ENCODE measurements around the gene ISOC1. TPM values are rescaled to one million over a fixed set of nuclear protein-coding genes. Genes with fewer than 3 reads are reported as not detected.

Gene ISOC1
- total RNA-seq, 1 donor from 2014 or later: 25.9 TPM

GRCh38 chr5:129078247-129078646 is 16.3 kb upstream of the ISOC1 start:
- Mint-ChIP-seq H3K4me3 (no peak overlapping the region), H3K27ac (ENCODE audit: unreplicated experiment) (no peak overlapping the region), H3K4me1 (no peaks in the 10 kb centered on the region), H3K36me3 (ENCODE audit: low read depth) (no peaks in the 10 kb centered on the region), H3K9me3 (no peaks in the 10 kb centered on the region), H3K27me3 (ENCODE audit: low read depth) (no peaks in the 10 kb centered on the region)
- DNase-seq (ENCODE audit: low read depth, low spot score): no peak
- TF ChIP-seq, protein P1, sequence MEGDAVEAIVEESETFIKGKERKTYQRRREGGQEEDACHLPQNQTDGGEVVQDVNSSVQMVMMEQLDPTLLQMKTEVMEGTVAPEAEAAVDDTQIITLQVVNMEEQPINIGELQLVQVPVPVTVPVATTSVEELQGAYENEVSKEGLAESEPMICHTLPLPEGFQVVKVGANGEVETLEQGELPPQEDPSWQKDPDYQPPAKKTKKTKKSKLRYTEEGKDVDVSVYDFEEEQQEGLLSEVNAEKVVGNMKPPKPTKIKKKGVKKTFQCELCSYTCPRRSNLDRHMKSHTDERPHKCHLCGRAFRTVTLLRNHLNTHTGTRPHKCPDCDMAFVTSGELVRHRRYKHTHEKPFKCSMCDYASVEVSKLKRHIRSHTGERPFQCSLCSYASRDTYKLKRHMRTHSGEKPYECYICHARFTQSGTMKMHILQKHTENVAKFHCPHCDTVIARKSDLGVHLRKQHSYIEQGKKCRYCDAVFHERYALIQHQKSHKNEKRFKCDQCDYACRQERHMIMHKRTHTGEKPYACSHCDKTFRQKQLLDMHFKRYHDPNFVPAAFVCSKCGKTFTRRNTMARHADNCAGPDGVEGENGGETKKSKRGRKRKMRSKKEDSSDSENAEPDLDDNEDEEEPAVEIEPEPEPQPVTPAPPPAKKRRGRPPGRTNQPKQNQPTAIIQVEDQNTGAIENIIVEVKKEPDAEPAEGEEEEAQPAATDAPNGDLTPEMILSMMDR (conservative IDR thresholded peaks at IDR 0.05): no peak

DNA sequence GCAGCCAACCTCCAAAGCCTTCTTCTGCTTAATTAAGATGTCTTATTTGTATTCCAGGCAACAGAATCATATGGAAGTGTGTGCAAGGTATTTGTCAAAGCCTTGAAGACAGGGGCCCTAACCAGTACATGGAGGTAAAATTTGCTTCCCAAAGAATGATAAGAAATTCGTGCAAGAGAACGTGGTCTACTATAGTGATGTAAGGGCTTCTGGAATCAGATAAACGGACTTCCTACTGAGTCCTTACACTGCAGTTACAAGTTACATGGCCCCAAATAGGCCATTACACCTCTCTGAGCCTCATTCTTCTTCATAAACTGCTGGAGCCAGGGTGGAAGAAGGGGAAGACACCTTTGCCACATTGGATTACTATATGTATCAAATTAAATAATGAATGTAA is 15.9 kb upstream of the ISOC1 start:
- no peaks in the 10 kb centered on the region for H3K27me3 Mint-ChIP-seq (ENCODE audit: low read depth)
- no peaks in the 10 kb centered on the region for H3K9me3 Mint-ChIP-seq
- TF ChIP-seq, protein P1 (conservative IDR thresholded peaks at IDR 0.05): no peak
- no peaks in the 10 kb centered on the region for H3K36me3 Mint-ChIP-seq (ENCODE audit: low read depth)
- no peak overlapping the region for H3K27ac Mint-ChIP-seq (ENCODE audit: unreplicated experiment)
- H3K4me3 Mint-ChIP-seq: no peak overlapping the region
- H3K4me1 Mint-ChIP-seq: no peaks in the 10 kb centered on the region
- DNase-seq (ENCODE audit: low read depth, low spot score): no peak

GRCh38 chr5:129079496-129079895 is 15.1 kb upstream of the ISOC1 start:
- Mint-ChIP-seq H3K9me3 (no peaks in the 10 kb centered on the region), H3K36me3 (ENCODE audit: low read depth) (no peaks in the 10 kb centered on the region), H3K27ac (ENCODE audit: unreplicated experiment) (no peak overlapping the region), H3K4me3 (no peak overlapping the region), H3K27me3 (ENCODE audit: low read depth) (no peaks in the 10 kb centered on the region), H3K4me1 (no peaks in the 10 kb centered on the region)
- TF ChIP-seq, protein P1 (conservative IDR thresholded peaks at IDR 0.05): no peak
- no peak for DNase-seq (ENCODE audit: low read depth, low spot score)

- H3K36me3 Mint-ChIP-seq (ENCODE audit: low read depth): no peaks in the 10 kb centered on the region
- TF ChIP-seq, protein P1 (conservative IDR thresholded peaks at IDR 0.05): no peak
- no peak overlapping the region for H3K27ac Mint-ChIP-seq (ENCODE audit: unreplicated experiment)
- H3K9me3 Mint-ChIP-seq: no peaks in the 10 kb centered on the region
- no peaks in the 10 kb centered on the region for H3K4me1 Mint-ChIP-seq
- no peak overlapping the region for H3K4me3 Mint-ChIP-seq
- no peak for DNase-seq (ENCODE audit: low read depth, low spot score)
- H3K27me3 Mint-ChIP-seq (ENCODE audit: low read depth): peaks cover under 1% of the 10 kb centered on the region
Measured at GRCh38 chr5:129080766-129081165, 13.8 kb upstream of the ISOC1 start.

DNA sequence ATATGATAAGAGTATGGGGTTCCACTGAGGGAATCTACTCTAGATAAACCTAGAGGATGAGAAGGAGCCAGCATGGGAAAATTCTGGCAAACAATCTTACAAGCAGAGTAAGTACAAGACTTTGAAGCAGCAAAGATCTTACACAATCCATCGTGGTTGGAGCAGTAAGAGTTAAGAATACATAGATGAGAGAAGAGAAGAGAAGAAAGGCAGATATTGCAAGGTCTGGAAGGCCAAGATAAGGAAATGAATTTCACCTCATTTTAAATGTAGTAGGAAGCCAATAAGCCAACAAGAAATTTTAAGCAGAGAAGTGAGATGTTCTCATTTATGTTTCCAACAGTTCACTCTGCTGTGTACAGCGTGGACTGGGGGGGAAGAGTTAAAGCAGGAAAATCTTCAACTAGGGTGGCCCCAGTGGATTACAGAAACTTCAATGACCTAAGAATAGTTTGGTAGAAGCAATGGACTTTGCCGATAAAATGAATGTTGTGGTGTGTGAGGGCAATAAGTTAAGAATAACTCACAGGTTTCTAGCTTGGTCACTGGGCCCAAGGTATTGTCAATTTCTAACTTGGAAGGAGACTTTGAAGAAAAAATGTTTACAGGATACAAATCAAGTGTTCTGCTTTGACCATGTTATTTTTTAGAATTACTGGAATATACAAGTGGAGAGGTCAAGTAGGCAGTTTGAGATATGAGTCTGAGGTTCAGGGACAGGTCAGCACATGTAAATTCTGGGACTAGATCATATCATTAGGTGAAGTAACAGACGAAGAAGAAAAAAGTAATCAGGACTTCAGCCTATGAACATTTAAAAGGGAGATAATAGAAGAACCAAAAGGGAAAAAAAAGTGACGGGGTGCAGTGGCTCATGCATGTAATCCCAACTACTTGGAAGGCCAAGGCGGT is 12.1 kb upstream of the ISOC1 start:
- Mint-ChIP-seq H3K9me3 (no peaks in the 10 kb centered on the region), H3K27me3 (ENCODE audit: low read depth) (peaks cover 4% of the 10 kb centered on the region), H3K4me3 (no peak overlapping the region), H3K27ac (ENCODE audit: unreplicated experiment) (no peak overlapping the region), H3K4me1 (no peaks in the 10 kb centered on the region), H3K36me3 (ENCODE audit: low read depth) (no peaks in the 10 kb centered on the region)
- no peak for DNase-seq (ENCODE audit: low read depth, low spot score)
- TF ChIP-seq, protein P1 (conservative IDR thresholded peaks at IDR 0.05): no peak
